Left renal cortex interstitium (tissue), 4 donors: ENCODE results near the gene TEDC1. TPM values are rescaled to one million over a fixed set of nuclear protein-coding genes. Genes with fewer than 3 reads are reported as not detected.

Experiments
- DNase-seq, 4 donors: peaks; one replicate each; pipeline ENCODE4 v3.0.0-alpha.2; 2013; ENCODE audit warnings: low read depth in 4 of 4, low spot score in 2 of 4, missing footprints in 1 of 4
- polyA plus RNA-seq, 4 donors: library from polyadenylated mRNA; unstranded; fragments of 120-200 nt; gene quantifications; one replicate each; pipeline ENCODE4 v1.2.1, GENCODE V29; 2013; ENCODE audit not compliant: insufficient read length in 4 of 4

The TEDC1 gene
- polyA plus RNA-seq, 4 donors, result 5.3 to 12.1 (median 10.3) TPM

DNA sequence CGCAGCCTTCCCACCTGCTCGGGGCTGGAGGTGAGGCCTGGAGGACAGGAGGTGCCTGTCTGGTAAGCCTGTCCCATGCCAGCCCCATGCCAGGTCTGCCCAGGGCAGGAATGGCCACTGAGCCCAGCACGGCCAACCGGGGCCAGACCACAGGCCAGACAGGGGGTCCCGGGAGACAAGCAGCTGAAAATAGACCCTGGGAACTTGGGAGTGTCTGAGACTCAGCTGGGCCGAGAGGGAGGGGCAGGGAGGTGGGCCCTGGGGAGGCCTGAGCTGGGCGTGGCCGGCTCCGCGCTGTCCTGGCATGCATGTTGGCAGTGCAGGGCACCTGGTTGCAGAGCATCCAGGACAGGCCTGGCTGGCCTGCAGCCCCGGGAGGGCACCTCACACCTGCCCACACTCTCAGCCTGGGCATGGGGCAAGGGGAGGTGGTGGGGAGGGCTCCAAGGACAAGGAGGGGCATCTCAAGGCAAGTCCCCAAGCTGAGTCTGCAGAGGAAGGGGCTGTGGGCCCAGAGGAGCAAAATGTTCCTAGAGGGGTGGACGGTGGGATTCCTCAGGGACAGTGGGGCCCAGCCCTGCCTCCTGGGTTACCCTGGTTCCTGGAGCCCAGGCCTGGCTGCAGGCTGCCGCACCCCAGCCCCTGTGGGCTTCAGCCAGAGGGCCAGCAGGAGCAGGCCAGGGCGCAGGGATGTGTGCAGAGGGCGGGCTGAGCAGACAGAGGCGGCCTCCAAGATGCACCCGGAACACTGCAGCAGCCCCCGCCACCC, 7.6 kb upstream of the TEDC1 start:
- DNase-seq, result no peak

DNA sequence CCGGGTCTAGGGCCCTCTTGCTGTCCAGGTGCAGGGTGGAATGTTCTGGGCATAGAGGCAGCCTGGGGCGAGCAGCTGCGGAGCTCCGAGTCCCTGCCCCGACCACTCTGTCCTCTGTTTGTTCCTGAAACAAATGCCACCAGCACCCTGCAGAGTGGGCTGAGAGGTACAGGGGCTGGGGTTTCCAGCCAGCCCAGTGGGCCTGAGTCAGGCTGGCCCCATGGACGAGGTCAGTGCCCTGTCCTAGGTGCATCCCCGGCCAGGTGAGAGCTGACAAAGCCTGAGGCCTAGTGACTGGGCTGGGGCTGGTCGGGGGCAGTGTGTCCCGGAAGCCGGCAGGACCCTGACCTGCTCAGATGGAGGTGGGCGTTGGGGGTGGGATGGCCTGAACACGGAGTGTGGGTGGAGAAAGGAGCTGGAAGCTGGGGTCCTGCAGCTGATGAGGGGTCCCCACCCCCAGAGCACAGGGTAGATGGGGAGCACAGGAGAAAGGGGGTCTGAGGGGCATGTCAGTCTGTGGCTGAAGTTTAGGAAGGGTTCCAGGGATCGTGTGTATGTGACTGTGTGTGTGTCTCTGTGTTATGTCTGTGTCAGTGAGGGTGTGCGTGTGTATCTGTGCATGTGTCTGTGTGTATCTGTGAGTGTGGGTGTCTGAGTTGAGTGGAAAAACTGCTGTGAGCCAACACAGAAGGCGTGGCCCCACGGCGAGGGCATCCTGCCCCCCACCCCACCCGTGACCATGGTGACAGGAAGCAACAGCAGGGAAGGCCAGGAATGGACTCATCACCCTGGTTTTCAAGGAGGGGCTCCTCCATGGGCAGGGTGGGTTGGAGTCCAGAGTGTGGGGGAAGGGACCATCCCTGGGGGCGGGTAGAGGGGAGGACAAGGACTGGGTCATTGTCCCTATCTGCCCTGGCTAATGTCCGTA, 6.7 kb upstream of the TEDC1 start:
- no peak for DNase-seq

DNA sequence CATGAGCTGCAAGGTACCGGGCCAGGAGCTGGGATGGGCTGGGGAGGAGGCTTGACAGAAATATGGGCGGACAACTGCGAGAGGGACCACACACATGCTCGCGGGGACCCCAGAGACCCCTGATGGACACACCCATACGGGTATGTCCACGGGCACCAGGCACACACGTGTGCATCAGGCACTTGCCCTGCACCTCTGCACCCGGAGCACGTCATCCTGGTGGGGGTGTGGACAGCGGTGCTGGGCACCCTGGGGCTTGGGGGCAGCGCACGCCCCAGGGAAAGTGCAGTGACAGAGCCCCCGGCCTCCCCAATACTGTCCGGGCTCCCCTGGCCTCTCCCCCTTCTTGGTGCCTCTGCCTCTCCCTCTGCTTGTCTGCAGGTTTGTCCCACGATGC, 6.1 kb upstream of the TEDC1 start:
- no peak for DNase-seq

DNA sequence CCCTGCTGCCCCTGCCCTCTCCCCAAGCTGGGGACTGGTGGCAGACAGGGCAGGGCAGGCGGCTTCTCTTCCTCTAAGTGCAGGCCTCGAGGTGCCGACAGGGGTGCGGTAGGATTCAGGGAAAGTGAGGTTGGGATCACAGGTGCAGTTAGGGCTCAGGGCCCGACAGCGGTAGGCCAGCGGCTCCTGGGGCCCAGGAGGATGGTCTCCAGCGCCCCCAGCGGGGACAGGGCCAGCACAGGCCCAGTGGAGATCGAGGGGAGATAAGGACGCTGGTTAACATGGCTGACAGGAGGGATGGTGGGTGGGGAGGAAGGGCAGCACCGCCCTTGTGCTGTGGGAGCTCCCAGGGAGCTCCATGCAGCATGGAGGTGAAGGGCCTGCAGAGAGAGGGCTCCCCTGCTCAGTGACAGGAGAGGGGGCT, 5.3 kb upstream of the TEDC1 start:
- no peak for DNase-seq

DNA sequence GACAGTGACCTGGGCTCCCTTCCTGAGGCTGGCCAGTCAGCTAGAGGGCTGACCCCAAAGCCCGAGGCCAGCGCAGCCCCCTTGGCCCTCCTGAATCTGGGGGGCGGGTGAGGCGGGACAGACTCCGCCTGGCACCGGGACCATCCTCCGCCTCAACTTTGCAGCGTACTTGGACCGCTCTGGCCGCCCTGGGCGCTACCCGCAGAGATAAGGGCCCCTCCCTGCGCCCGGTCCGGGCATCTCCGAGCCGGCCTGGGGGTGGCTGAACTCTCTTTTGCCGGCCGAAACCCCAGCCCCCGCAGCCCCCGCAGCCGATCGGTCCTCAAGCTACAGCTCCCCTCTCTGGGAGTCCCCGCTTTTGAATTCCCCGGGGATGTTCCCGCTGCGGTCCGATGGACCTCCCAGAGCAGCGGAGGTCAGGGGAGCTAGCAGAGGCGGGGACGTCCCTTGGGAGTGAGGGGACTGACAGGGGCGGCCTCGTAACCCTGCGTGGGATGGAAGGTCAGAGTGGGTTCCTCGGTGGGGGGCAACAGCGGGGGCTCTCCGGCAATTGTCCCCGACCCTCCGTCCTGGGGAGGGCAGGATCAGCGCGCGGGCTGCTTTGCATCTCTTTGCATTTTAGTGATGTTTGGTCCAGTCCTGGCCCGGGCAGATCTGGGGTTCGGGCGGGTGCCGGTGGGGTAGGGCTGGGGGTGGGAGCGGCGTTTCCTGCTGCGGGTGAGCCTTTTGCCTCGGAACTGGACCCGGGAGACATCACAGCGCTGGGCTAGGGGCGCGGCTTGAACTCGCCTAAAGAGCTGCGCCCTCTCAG, 4.7 kb upstream of the TEDC1 start, which contains the start of gene CRIP1:
Gene CRIP1 (plus strand): TSS at position 724 of the 811 bp plus-strand sequence. CDS start 374 bp downstream, outside the sequence.
- no peak for DNase-seq

DNA sequence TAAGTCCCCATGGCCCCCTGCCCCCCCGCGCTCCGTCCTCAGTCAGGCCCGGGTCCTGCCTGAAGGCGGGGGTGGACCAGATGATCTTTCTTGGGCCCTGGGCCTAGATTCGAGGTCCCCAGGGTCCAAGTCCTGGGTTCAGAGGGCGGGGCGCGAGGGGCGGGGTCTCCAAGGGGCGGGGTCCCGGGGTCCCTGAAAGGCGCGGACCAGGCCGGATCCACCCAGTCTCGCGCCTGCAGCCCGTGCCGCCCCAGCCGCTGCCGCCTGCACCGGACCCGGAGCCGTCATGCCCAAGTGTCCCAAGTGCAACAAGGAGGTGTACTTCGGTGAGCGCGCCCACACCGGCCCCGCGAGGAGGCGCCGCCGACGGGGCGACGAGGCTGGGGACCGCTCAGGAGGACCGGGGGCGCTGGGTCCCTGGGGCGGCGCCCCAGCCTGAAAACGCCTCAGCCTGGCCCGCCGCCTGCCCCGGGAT, 4.0 kb upstream of the TEDC1 start:
- DNase-seq, result no peak

DNA sequence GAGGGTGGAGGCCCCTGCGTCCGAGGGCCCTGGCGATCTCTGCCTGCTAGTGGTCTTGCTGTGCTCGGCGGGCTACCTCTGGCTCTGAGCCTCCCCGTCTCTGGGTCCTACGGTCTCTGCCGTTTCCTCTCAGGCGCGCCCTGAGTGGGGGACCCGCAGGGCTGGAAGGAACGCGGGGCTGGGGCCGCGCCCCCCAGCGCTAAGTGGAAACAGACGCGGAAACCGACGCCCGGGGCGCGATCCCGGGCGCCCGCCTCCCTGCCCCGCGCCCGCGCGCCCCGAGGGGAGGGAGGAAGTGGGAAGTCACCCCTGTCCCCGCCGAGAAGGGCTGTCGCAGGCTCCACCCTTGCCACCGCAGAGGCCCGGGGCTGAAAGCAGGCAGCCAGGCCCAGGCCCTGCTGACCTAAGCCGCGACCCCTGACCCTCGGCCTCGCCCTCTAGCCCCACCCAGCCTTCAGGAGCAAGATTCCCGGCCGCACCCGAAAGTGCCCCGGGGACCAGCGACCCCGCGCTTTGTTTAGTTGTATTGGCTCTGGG, 3.5 kb upstream of the TEDC1 start:
- DNase-seq, result no peak

DNA sequence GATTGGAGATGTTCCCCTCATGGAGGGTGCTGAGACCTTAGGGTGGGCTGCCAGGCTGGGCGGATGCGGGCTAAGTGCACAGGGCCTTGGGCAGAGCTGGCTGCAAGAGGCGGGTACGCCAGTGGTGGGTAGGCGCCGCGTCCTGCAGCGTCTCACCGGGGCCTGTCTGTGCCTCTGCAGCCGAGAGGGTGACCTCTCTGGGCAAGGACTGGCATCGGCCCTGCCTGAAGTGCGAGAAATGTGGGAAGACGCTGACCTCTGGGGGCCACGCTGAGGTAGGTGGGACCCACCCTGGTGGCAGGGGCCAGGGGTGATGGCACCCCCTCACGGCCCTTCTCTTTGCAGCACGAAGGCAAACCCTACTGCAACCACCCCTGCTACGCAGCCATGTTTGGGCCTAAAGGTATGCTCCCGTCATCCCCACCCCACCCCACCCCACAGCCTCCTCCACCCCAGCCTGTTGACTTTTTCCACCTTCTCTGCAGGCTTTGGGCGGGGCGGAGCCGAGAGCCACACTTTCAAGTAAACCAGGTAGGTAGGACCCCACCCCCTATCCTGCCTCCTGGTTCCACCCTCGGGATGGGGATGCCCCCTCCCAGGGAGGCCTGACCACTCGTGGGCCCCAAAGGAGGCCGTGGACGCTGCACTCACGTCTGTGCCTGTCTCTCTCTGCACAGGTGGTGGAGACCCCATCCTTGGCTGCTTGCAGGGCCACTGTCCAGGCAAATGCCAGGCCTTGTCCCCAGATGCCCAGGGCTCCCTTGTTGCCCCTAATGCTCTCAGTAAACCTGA, 2.9 kb upstream of the TEDC1 start:
- DNase-seq, result no peak

DNA sequence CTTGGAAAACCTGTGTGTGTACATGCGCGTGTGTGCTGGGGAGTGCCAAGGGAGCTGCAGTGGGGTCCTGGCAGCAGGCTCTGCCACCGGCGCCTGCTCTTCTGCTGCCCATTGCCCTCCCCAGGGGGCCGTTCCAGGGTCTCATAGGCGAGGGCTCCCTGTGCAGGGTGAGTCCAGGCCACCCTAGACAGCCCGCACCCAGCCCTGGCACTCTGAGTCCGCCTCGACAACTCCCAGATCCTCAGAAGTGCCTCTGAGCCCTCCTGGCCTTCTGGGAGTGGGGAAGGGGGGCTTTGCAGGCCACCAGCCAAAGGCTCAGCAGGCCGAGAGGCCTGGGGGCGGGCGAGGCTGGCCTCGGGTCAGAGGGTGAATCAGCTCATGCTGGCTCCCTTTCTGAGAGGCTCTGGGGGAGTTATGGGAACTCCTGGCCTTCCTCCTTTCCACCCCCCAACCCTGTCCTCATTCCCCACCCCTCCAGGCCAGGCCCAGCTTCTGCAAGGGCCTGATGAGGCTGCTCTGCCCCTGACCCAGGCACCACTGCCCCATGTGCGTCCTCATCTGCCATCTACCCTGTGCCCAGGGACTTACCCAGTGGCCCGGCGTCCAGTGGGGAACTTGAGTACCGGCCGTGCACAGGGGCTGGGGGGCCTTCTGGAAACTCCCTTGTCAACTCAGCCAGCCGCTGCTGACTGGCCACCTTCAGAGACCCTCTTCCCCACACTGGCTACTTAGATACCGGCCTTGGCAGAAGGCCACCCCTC, 2.1 kb upstream of the TEDC1 start:
- DNase-seq, result no peak

DNA sequence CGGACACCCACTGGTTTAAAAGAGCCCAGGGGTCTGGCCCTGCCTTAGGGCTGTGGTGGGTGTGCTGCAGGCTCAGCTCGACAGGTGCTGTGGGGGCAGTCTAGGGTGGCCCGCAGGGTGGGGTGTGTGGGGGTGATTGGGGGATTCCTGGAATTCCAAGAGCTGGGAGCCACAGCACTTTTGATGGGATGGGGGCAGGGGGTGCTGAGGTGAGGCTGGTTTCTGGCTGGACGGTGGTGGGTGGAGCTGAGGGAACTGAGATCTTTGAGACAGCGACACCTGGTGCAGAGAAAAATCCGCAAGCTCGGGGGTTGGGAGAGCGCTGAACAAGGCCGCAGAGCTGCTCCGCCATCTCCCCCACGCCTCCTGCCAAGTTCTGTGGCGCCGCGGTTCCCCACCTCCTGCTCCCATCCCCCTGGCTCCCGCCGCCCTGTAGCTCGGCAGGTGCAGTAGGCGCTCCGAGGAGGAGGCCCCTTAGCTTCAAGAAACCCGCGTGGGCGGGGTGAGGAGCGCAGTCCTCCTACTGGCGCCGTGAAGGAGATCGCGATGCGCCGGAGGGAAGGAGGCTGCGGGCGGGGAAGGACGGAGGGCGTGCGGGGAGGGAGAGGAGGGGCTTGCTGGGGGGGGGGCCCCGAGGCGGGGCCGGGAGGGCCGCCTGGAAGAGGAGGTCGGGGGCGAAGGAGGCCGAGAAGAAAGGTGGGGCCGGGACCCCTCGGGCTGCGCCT, 1.3 kb upstream of the TEDC1 start:
- DNase-seq, result peak in 3 of 4 donors; percentile 73 to 91 (median 81)

DNA sequence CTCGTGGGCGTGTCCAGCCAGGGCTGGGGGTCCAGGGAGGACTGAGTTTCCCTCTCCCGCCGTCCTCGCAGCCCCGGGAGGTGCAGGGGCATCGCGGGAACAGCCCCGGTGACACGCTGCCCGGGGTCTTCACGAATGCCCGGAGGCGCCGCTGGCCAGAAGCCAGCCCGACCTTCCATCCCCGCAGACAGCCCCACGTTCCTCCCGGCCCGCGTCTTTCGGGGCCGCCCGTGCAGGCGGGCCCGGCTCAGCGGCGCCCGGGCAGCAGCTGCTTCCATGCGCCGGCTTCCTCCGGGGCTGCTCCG, 827 bp upstream of the TEDC1 start:
- DNase-seq, result no peak

DNA sequence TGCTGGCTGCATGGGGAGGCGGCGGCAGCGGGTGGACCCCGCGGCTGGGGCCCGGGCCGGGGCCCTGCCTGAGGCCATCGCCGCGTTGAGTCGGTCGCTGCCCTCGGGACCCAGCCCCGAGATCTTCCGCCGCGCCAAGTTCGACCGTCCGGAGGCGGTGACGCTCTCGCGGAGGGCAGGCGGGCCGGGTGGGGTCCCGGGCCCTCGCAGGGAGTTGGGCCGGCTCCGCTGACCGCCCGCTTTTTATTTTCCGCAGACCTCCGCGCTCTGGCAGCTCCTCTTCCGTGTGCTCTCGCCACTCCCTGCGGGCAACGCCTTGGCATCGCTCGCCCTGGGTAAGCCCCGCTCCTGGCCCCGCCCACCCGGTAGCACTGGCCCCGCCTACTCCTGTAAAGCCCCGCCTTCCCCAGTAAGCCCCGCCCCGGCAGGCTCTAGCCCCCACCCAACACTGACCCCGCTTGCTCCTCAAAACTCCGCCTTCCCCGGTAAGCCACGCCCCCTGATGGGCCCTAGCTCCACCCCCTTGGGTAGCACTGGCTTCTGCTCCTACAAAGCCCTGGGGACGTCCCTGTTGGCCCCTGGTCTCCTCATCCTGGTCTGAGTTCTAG, 424 bp downstream of the TEDC1 start:
- no peak for DNase-seq

DNA sequence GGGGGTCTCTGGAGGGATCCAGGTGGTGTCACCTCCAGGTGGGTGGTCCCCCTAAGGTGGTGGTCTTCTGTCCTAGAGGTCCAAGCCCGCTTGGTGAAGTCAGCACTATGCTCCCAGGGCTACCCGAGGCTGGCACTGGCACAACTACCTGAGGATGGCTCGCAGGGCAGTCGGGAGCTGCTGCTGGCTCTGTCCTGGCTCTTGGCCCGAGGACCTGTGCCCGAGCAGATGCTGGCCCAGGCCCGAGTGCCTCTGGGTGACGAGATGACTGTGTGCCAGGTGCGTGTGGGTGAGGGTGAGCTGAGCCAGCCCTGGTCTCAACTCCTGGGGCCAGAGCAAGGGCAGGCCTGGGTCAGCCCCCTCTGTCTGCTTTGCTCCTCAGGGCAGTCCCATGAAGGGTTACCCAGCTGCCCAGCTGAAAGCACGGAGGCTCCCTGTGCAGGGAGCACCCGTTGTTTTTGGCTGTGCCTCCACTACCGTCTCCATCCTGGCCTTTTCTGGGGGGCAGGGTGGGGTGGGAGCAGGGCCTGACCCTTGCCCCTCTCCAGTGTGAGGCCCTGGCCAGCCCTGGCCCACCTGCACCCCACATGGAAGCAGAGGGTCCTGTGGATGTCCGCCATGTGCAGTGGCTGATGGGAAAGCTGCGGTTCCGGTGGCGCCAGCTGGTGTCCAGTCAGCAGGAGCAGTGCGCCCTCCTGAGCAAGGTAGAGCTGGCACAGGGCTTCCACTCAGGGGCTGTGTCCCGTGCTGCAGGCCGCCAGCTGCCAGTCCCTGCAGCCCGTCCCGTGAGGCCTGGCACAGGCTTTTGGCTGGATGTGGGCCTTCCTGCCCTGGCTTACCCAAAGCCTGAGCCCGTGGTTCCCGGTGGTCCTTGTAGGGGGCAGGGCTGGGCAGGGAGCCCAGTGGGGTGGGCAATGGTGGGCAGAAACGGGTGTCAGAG, 1.3 kb downstream of the TEDC1 start:
- DNase-seq, result no peak

DNA sequence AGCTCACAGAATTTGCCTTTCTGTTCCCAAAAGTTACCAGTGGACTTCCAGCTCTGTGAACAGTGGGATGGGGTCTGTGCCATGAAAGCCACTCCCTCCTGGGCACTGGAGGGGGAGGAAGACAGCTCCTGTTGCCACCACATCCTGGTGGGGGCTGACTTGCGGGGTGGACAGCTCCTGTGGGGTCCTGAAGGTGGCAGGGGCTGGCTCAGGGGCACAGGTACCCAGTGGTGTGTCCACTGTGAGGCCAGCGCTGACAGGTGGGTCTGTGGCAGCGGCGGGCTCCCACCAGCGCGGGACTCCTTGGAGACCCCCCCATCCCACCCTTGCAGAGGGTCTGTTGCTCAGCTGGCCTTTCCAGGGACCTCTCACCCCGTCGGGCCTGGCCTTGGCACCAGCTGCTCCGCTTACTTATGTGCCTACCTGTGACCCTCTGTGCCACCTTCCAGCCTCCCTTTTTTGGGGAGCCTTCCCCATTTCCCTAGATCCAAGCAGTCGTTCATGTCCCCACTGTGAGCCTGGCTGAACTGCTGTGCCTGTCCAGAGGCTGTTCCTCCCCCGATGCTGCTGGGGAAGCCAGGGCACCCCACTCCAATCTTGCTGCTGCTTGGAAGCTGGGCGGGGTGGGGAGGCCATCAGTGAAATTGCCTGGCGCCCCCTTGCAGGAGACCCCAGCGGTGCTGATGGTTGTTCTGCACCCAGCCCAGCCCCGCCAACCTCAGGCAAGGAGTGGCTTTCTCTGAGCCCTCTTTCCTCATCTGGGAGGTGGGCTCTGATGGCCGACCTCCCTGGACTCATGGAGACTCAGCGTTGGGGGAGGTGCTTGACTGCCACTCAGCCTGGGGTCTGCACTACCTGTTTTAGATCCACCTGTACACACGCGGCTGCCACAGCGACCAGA, 2.2 kb downstream of the TEDC1 start:
- DNase-seq, result no peak

DNA sequence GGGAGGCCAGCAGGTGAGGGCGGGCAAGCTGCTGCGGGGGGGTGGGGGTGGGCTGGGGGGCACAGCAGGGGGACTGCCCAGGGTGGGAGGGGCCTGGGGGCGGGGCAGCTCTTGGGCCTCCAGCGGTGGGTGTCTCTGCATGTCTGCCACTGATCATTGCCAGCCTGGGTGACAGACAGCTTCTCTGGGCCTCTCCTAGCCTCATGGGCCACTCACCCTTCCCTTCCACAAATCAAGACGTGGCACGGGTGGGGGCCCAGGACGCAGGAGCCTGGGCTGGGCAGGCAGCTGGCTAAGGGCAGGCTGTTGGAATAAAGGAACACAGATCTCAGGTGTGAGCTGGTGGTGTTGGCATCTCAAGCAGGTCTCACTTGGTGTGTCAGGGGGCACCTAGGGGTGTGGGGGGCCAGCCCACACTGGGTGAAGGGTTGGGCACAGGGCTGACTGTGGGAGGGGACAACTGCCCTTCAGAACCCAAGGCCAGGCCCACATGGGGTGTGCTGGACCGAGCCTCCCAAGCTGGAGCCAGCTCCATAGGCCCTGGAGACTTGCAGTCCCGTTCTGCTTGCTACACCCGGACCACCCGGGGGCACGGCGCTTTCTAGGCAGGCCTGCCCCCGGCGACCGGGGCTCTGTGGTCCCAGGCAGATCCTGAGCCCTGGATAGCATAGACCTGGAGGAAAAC, 3.0 kb downstream of the TEDC1 start:
- DNase-seq, result no peak
